Thoracic aorta (tissue), 2 donors: ENCODE results near the gene TLE4. TPM values are rescaled to one million over a fixed set of nuclear protein-coding genes. Genes with fewer than 3 reads are reported as not detected.
"Not testable (repeated sequence)": the region's sequence is repeated elsewhere in the genome, so short reads cannot be mapped to it uniquely, and the experiment has no call there.

Experiments used
- ATAC-seq: fragments of 150-250 bp; one replicate; pipeline ENCODE4 v1.8.0; 2017; ENCODE audit warnings: low read depth; ENCODE audit not compliant: insufficient number of reproducible peaks, low FRiP score
- DNase-seq: peaks from one replicate; pipeline ENCODE4 v3.0.0-alpha.2; 2020; ENCODE audit warnings: low spot score
- H3K27ac ChIP-seq, 2 donors: fragments of 200-600 bp; sonication (generic); 1 replicate in 1 of 2; 2 replicates in 1 of 2; pipeline ENCODE4 v1.5.1; 2016; ENCODE audit warnings: mild to moderate bottlenecking in 2 of 2, moderate library complexity in 2 of 2
- H3K27me3 ChIP-seq: fragments of 200-600 bp; sonication (generic); replicated peaks from 2 replicates; pipeline ENCODE4 v1.6.0; 2016; ENCODE audit warnings: mild to moderate bottlenecking; ENCODE audit not compliant: insufficient read depth
- H3K36me3 ChIP-seq: fragments of 200-600 bp; sonication (generic); one replicate; pipeline ENCODE4 v1.5.1; 2016
- H3K4me1 ChIP-seq, 2 donors: fragments of 200-600 bp; sonication (generic); 1 replicate in 1 of 2; 2 replicates in 1 of 2; pipeline versions ENCODE4 v1.5.1 to v1.6.0; 2016; ENCODE audit warnings: low read depth in 2 of 2, mild to moderate bottlenecking in 1 of 2; ENCODE audit not compliant: control insufficient read depth in 1 of 2
- H3K4me3 ChIP-seq: fragments of 200-600 bp; sonication (generic); 2 replicates; pipeline ENCODE4 v1.5.1; 2016; ENCODE audit warnings: mild to moderate bottlenecking
- H3K9me3 ChIP-seq: fragments of 200-600 bp; sonication (generic); 2 replicates; pipeline ENCODE4 v1.5.1; 2016
- CTCF ChIP-seq: fragments of 200-600 bp; sonication (generic); IDR thresholded peaks from one replicate; pipeline ENCODE4 v1.5.1; 2019; ENCODE audit warnings: antibody characterized with exemption
- total RNA-seq, 2 donors: library from RNA; depleted of rRNA; stranded (reverse); fragments of >200 nt; gene quantifications; one replicate each; pipeline versions ENCODE4 v1.1.0 to v1.2.3, GENCODE V29; 2016

The TLE4 gene
- total RNA-seq, 2 donors from 2014 or later = 19.7 to 44.1 TPM

- no peak overlapping the region for H3K27ac ChIP-seq
- H3K9me3 ChIP-seq = peaks cover 14% of the 10 kb centered on the region
- ATAC-seq (no peak), DNase-seq (no peak)
- no peak for TF ChIP-seq CTCF
- no peaks in the 10 kb centered on the region for H3K36me3 ChIP-seq
- no peaks in the 10 kb centered on the region for H3K27me3 ChIP-seq
- H3K4me1 ChIP-seq = no peaks in the 10 kb centered on the region
- H3K4me3 ChIP-seq = no peak overlapping the region
Observed at GRCh38 chr9:79604149-79604548, 32.4 kb downstream of the TLE4 start.

GRCh38 chr9:79604921-79605562, 33.3 kb downstream of the TLE4 start:
- H3K4me1 ChIP-seq = no peaks in the 10 kb centered on the region
- no peak for DNase-seq
- peaks cover 14% of the 10 kb centered on the region for H3K9me3 ChIP-seq
- no peaks in the 10 kb centered on the region for H3K27me3 ChIP-seq
- TF ChIP-seq CTCF = no peak
- no peak overlapping the region for H3K27ac ChIP-seq
- ATAC-seq = no peak
- no peak overlapping the region for H3K4me3 ChIP-seq
- H3K36me3 ChIP-seq = no peaks in the 10 kb centered on the region

GRCh38 chr9:79606529-79606928, 34.8 kb downstream of the TLE4 start:
- Histone ChIP-seq H3K4me1 (peaks cover 3 to 10% of the 10 kb centered on the region in 2 donors), H3K9me3 (peaks cover 14% of the 10 kb centered on the region)
- H3K27me3 ChIP-seq, H3K4me3 ChIP-seq, ATAC-seq, H3K36me3 ChIP-seq, H3K27ac ChIP-seq, DNase-seq: not testable (repeated sequence)

GRCh38 chr9:79609468-79610018, 37.8 kb downstream of the TLE4 start:
- no peak for TF ChIP-seq CTCF
- peaks cover 5% of the 10 kb centered on the region for H3K9me3 ChIP-seq
- DNase-seq (no peak), ATAC-seq (no peak)
- no peak overlapping the region for H3K27ac ChIP-seq
- H3K4me1 ChIP-seq = peaks cover 9 to 21% of the 10 kb centered on the region in 2 donors
- H3K36me3 ChIP-seq = no peaks in the 10 kb centered on the region
- H3K4me3 ChIP-seq = no peak overlapping the region
- H3K27me3 ChIP-seq = no peaks in the 10 kb centered on the region

- Histone ChIP-seq H3K4me1 (peaks cover 9 to 21% of the 10 kb centered on the region in 2 donors), H3K4me3 (no peak overlapping the region), H3K27ac (no peak overlapping the region), H3K9me3 (peaks cover 5% of the 10 kb centered on the region), H3K27me3 (no peaks in the 10 kb centered on the region), H3K36me3 (no peaks in the 10 kb centered on the region)
- ATAC-seq (no peak), DNase-seq (no peak)
- no peak for TF ChIP-seq CTCF
Observed at GRCh38 chr9:79610019-79610631, 38.4 kb downstream of the TLE4 start.
